DMS53 treated with DMSO at 0.1 percent for 48 hours (cell line): ENCODE measurements around the gene PRSS50.
"Not testable (repeated sequence)": the region's sequence is repeated elsewhere in the genome, so short reads cannot be mapped to it uniquely, and the experiment has no call there.

ENCODE experiments used
- DNase-seq: peaks from one replicate; lab custom pipeline; 2025; ENCODE audit not compliant: unreplicated experiment; lab: John Stamatoyannopoulos, UW

Gene PRSS50

GRCh38 chr3:46709157-46709654, 8.5 kb downstream of the PRSS50 start:
- no peak for DNase-seq

- no peak for DNase-seq
Observed at GRCh38 chr3:46708401-46709156, 9.1 kb downstream of the PRSS50 start.

- no peak for DNase-seq
Observed at GRCh38 chr3:46707601-46708011, 10.1 kb downstream of the PRSS50 start.

- DNase-seq = no peak
Observed at GRCh38 chr3:46706771-46707582, 10.7 kb downstream of the PRSS50 start.

- no peak for DNase-seq
Observed at GRCh38 chr3:46705751-46706552, 11.7 kb downstream of the PRSS50 start.

GRCh38 chr3:46705022-46705530, 12.6 kb downstream of the PRSS50 start:
- DNase-seq = no peak

- not testable (repeated sequence) for DNase-seq
Observed at GRCh38 chr3:46704346-46704745, 13.3 kb downstream of the PRSS50 start.

GRCh38 chr3:46703013-46703520, 14.6 kb downstream of the PRSS50 start:
- no peak for DNase-seq

GRCh38 chr3:46702246-46703012, 15.2 kb downstream of the PRSS50 start:
- no peak for DNase-seq

- no peak for DNase-seq
Observed at GRCh38 chr3:46701181-46701939, 16.3 kb downstream of the PRSS50 start, which contains the start of gene TMIE. Gene TMIE (plus strand): TSS chr3:46701392. CDS start chr3:46701488, 96 bp downstream.

GRCh38 chr3:46700772-46701171, 16.9 kb downstream of the PRSS50 start:
- no peak for DNase-seq

- no peak for DNase-seq
Observed at GRCh38 chr3:46699676-46700523, 17.8 kb downstream of the PRSS50 start.

GRCh38 chr3:46695962-46696894, 21.4 kb downstream of the PRSS50 start:
- DNase-seq = no peak

GRCh38 chr3:46695177-46695961, 22.3 kb downstream of the PRSS50 start:
- DNase-seq = no peak

- no peak for DNase-seq
Observed at GRCh38 chr3:46694520-46694919, 23.1 kb downstream of the PRSS50 start.

GRCh38 chr3:46693892-46694226, 23.8 kb downstream of the PRSS50 start:
- no peak for DNase-seq
